ENCODE data around the gene VIL1.

VIL1 gene

DNA sequence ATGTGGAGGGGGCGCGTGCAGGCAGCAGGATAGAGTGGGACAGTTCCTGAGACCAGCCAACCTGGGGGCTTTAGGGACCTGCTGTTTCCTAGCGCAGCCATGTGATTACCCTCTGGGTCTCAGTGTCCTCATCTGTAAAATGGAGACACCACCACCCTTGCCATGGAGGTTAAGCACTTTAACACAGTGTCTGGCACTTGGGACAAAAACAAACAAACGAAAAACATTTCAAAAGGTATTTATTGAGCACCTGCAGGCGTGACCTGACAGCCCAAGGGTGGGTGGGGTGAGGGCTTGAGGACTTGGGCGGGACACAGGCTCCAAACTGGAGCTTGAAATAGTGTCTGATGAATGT is 23.9 kb upstream of the VIL1 start:
- Histone ChIP-seq H3K27ac (peak overlapping the region in 1 of 2 donors; percentile 100), H3K4me1 (peaks cover 0 to 16% (median 9%) of the 10 kb centered on the region in 4 donors), H3K9me3 (no peaks in the 10 kb centered on the region), H3K4me3 (no peak overlapping the region), H3K27me3 (no peaks in the 10 kb centered on the region), H3K36me3 (peaks cover 0 to 4% (median 0%) of the 10 kb centered on the region in 3 donors)
- no peak for DNase-seq
- TF ChIP-seq, protein P1, sequence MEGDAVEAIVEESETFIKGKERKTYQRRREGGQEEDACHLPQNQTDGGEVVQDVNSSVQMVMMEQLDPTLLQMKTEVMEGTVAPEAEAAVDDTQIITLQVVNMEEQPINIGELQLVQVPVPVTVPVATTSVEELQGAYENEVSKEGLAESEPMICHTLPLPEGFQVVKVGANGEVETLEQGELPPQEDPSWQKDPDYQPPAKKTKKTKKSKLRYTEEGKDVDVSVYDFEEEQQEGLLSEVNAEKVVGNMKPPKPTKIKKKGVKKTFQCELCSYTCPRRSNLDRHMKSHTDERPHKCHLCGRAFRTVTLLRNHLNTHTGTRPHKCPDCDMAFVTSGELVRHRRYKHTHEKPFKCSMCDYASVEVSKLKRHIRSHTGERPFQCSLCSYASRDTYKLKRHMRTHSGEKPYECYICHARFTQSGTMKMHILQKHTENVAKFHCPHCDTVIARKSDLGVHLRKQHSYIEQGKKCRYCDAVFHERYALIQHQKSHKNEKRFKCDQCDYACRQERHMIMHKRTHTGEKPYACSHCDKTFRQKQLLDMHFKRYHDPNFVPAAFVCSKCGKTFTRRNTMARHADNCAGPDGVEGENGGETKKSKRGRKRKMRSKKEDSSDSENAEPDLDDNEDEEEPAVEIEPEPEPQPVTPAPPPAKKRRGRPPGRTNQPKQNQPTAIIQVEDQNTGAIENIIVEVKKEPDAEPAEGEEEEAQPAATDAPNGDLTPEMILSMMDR (IDR thresholded peaks at IDR 0.05): no peak
- intact Hi-C loops (cut with DNase I; ENCODE audit: low total_unique reads): loop anchor here (2.0 to 5.0 kb wide), 2 partner anchors 92 to 108 kb away; no protein-coding TSS in a partner anchor

DNA sequence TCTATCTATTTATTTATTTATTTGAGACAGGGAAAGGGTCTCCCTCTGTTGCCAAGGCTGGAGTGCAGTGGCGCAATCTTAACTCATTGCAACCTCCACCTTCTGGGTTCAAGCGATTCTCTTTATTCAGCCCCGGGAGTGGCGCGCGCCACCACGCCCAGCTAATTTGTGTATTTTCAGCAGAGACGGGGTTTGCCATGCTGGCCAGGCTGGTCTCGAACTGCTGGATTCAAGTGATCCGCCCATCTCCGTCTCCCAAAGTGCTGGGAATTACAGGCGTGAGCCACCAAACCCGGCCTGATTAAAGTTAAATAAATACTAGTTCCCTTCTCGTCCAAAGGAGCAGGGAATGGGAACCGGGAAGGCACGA is 23.5 kb upstream of the VIL1 start:
- DNase-seq: peak in 1 of 2 donors; percentile 26
- peaks cover 0 to 7% (median 0%) of the 10 kb centered on the region in 3 donors for H3K36me3 ChIP-seq
- H3K9me3 ChIP-seq: no peaks in the 10 kb centered on the region
- intact Hi-C loops (cut with DNase I; ENCODE audit: low total_unique reads): loop anchor here (2.0 to 5.0 kb wide), 2 partner anchors 93 to 108 kb away; no protein-coding TSS in a partner anchor
- peaks cover 0 to 16% (median 9%) of the 10 kb centered on the region in 4 donors for H3K4me1 ChIP-seq
- H3K4me3 ChIP-seq: peak overlapping the region; percentile 91 to 99
- no peaks in the 10 kb centered on the region for H3K27me3 ChIP-seq
- H3K27ac ChIP-seq: peak overlapping the region; percentile 100
- TF ChIP-seq, protein P1 (IDR thresholded peaks at IDR 0.05): no peak

DNA sequence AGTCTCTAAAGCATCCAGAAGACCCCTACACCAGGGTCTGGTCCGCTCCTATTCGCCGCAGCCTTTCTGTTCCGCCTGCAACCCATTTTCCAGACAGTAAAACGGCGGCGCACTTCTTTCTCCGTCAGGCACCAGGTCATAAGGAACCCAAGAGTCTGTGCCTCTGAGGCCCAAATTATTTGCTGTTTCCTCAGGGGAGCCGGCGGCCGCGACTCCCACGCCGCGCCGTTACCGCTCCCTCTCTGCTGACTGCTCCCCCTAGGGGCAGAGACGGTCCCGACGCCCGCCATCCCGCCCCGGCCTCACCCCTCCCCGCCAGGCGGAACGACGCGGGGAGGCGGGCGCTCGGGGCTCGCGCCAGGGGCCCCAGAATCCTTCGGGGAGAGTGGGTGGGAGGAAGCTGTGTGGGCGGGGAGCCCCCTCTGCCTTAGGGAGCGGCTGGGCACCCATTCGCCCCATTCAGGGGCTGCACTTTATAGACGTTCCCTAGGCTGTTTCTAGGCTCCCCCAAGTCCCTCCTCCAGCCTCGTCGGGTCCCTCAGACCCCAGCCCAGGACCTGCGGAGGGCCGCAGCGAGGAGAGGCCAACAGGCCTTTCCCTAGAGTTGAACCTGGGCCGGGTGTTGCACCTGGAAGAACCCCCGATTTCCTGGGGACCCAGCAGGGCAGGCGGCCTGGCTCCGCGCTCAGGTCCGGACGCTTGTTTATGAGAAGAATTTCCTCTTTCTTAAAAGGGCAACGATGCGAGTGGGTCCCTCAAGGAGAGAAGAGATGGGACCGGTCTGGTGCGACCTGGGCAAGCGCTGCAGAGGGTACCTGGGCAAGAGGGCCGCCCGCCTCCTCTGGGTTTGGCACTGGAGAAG is 22.9 kb upstream of the VIL1 start:
- Histone ChIP-seq H3K4me3 (peak overlapping the region; percentile 91 to 99), H3K27me3 (no peaks in the 10 kb centered on the region), H3K36me3 (peaks cover 0 to 9% (median under 1%) of the 10 kb centered on the region in 3 donors), H3K9me3 (no peaks in the 10 kb centered on the region), H3K4me1 (peaks cover 0 to 21% (median 11%) of the 10 kb centered on the region in 4 donors), H3K27ac (peak overlapping the region; percentile 100)
- DNase-seq: peak; percentile 92 to 97
- intact Hi-C loops (cut with DNase I; ENCODE audit: low total_unique reads): loop anchor here (1.0 to 5.0 kb wide), 3 partner anchors 93 to 124 kb away; no protein-coding TSS in a partner anchor
- TF ChIP-seq, protein P1 (IDR thresholded peaks at IDR 0.05): peak; percentile 95

DNA sequence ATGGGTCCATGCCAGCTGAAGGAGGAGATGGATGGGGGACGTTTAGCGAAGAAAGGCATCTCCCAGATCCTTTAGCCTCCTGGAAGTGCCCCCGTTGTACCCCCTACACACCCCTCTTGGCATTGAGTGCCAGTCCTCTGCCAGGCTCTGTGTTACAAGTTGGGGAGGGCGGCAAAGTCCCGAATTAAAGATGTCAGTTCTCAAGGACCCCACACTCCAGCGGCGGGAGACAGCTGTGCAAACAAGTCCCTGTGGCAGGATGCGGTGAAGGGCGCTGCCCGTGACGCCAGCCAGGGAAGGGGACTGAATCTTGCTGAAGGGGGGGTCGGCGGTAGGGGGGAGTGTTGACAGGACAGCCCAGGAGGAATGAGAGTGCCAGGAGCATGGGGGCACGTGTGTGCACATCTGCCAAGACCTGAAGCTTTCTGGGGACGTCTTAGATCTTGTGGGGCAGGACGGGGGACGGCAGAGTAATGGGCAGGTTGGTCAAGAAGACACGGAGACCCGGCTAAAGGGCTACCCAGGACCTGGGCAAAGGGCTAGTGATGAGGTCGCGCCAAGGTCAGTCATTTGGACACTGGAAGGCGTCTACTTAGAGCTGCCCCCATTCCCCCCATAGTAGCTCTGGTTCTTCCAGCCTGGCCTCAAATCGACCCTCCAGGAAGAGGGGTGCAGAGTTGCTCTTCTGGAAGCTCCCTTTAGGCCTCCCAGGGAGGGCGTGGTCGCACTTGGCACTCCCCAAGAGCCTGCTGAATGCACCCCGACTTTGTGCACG is 22.0 kb upstream of the VIL1 start:
- H3K4me3 ChIP-seq: peak overlapping the region; percentile 91 to 99
- H3K9me3 ChIP-seq: no peaks in the 10 kb centered on the region
- peaks cover 0 to 15% (median 9%) of the 10 kb centered on the region in 3 donors for H3K36me3 ChIP-seq
- peak; percentile 82 to 92 for DNase-seq
- H3K4me1 ChIP-seq: peaks cover 0 to 29% (median 19%) of the 10 kb centered on the region in 4 donors
- H3K27me3 ChIP-seq: no peaks in the 10 kb centered on the region
- TF ChIP-seq, protein P1 (IDR thresholded peaks at IDR 0.05): no peak
- intact Hi-C loops (cut with DNase I; ENCODE audit: low total_unique reads): loop anchor here (1.0 to 5.0 kb wide), 2 partner anchors 110 to 125 kb away; no protein-coding TSS in a partner anchor
- peak overlapping the region; percentile 100 for H3K27ac ChIP-seq

DNA sequence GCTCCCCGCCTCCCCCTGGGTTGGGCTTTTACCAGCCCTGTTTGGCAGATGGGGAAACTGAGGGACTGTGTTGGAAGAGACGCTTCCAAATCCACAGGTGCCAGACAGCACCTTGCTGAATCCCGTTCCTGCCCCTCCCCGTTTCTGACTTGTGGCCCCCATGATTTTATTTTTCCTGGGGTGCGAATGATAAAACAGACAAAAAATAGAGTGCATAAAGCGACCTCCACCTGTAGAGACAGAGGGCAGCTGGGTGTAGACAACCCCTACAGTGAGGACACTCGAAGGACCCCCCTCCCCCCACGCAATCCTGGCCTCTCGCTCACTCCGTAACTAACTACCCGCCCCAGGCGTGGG is 21.5 kb upstream of the VIL1 start:
- H3K36me3 ChIP-seq: peaks cover 4 to 21% (median 15%) of the 10 kb centered on the region in 3 donors
- DNase-seq: no peak
- H3K4me1 ChIP-seq: peaks cover 0 to 35% (median 25%) of the 10 kb centered on the region in 4 donors
- TF ChIP-seq, protein P1 (IDR thresholded peaks at IDR 0.05): no peak
- intact Hi-C loops (cut with DNase I; ENCODE audit: low total_unique reads): loop anchor here (5.0 kb wide), 1 partner anchor 110 kb away; no protein-coding TSS in a partner anchor
- no peaks in the 10 kb centered on the region for H3K27me3 ChIP-seq
- H3K27ac ChIP-seq: peak overlapping the region; percentile 100
- peak overlapping the region; percentile 91 to 99 for H3K4me3 ChIP-seq
- no peaks in the 10 kb centered on the region for H3K9me3 ChIP-seq
